ENCODE measurements around the gene SRSF3.
"Not testable (repeated sequence)": the region's sequence is repeated elsewhere in the genome, so short reads cannot be mapped to it uniquely, and the experiment has no call there.

The SRSF3 gene

GRCh38 chr6:36651659-36652379 is 57.7 kb downstream of the SRSF3 start:
- Histone ChIP-seq H3K9ac (ENCODE audit: low read length) (no peak overlapping the region), H3K4me1 (ENCODE audit: control insufficient read depth, insufficient read depth, low read length) (peaks cover 19% of the 10 kb centered on the region), H3K27me3 (ENCODE audit: control insufficient read depth, insufficient read depth, low read length) (no peaks in the 10 kb centered on the region), H3K4me3 (ENCODE audit: low read depth, low read length) (no peak overlapping the region), H3K27ac (ENCODE audit: low read depth, low read length) (no peak overlapping the region), H3K36me3 (ENCODE audit: control insufficient read depth, insufficient read depth, low read length) (no peaks in the 10 kb centered on the region), H3K9me3 (ENCODE audit: control insufficient read depth, insufficient read depth, low read depth, low read length) (no peaks in the 10 kb centered on the region)

GRCh38 chr6:36654469-36654868 is 60.3 kb downstream of the SRSF3 start:
- not testable (repeated sequence) for H3K36me3 ChIP-seq (ENCODE audit: control insufficient read depth, insufficient read depth, low read length); H3K27ac ChIP-seq (ENCODE audit: low read depth, low read length); H3K27me3 ChIP-seq (ENCODE audit: control insufficient read depth, insufficient read depth, low read length); H3K9me3 ChIP-seq (ENCODE audit: control insufficient read depth, insufficient read depth, low read depth, low read length); H3K4me3 ChIP-seq (ENCODE audit: low read depth, low read length); H3K9ac ChIP-seq (ENCODE audit: low read length)
- H3K4me1 ChIP-seq (ENCODE audit: control insufficient read depth, insufficient read depth, low read length) = peaks cover 16% of the 10 kb centered on the region

All from HUES6 (cell line).